ENCODE results near the gene TPRG1.

DNA sequence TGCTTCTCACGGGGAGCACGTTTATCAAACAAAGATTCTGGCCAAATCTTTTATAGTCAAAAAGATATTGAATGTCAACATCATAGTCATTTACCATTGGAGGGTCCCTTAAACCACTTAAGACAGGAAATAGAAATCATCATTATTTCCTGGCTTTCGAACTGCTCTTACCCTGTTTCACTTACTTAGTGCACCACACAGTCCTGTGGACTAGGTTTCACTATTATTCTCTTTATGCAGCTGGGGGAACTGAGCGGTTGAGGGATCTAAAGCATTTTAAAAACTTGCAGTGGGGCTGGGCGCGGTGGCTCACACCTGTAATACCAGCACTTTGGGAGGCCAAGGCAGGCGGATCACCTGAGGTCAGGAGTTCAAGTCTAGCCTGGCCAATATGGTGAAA is 13.7 kb upstream of the TPRG1 start:
- TF ChIP-seq, protein P1, sequence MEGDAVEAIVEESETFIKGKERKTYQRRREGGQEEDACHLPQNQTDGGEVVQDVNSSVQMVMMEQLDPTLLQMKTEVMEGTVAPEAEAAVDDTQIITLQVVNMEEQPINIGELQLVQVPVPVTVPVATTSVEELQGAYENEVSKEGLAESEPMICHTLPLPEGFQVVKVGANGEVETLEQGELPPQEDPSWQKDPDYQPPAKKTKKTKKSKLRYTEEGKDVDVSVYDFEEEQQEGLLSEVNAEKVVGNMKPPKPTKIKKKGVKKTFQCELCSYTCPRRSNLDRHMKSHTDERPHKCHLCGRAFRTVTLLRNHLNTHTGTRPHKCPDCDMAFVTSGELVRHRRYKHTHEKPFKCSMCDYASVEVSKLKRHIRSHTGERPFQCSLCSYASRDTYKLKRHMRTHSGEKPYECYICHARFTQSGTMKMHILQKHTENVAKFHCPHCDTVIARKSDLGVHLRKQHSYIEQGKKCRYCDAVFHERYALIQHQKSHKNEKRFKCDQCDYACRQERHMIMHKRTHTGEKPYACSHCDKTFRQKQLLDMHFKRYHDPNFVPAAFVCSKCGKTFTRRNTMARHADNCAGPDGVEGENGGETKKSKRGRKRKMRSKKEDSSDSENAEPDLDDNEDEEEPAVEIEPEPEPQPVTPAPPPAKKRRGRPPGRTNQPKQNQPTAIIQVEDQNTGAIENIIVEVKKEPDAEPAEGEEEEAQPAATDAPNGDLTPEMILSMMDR (IDR thresholded peaks at IDR 0.05; ENCODE audit: low read depth, low read length, poor library complexity, severe bottlenecking) = no peak
- TF ChIP-seq EZH2phosphoT487 (IDR thresholded peaks at IDR 0.05; ENCODE audit: borderline replicate concordance, low read length) = no peak

All from DOHH2 (cell line).